HepG2 (cell line): Measurements from ENCODE around the gene SOX5. TPM values are rescaled to one million over a fixed set of nuclear protein-coding genes. Genes with fewer than 3 reads are reported as not detected.

Experiments used
- ATAC-seq: fragments of 200-7000 bp; cut with Tn5 transposase; 3 replicates; pipeline ENCODE4 v1.9.1; 2020; ENCODE audit warnings: mild to moderate bottlenecking, moderate library complexity
- BruUV-seq: library from RNA; stranded (reverse); fragments of 400-500 nt; replicated peaks from 2 replicates; lab custom pipeline; 2021; lab: Mats Ljungman, UMichigan
- CTCF ChIA-PET: fragments of 300-600 bp; formaldehyde crosslinking; extraction: SDS; loops from one replicate; lab custom pipeline; 2021; ENCODE audit warnings: low total read pairs, inconsistent platforms, low intra/inter-chr PET ratio; lab: Yijun Ruan, JAX
- POLR2A ChIA-PET: fragments of 350-600 bp; sonication (Branson Sonifier 250); formaldehyde crosslinking; loops from one replicate; lab custom pipeline; 2020; ENCODE audit warnings: antibody characterized with exemption, inconsistent platforms; lab: Yijun Ruan, JAX
- DNase-seq: peaks from one replicate; pipeline ENCODE4 v3.0.0-alpha.2; 2015; ENCODE audit warnings: low spot score
- FAIRE-seq: peaks from 3 replicates; lab custom pipeline; 2011; peaks lifted over from hg19 to GRCh38; lab: Jason Lieb, UNC
- H2AFZ ChIP-seq: one replicate; pipeline ENCODE4 v1.6.1; 2011; ENCODE audit warnings: low read length, inconsistent platforms
- H3K27ac ChIP-seq: fragments of 300-600 bp; 3 replicates; pipeline ENCODE4 v1.8.0; 2011; ENCODE audit warnings: mixed run types, mild to moderate bottlenecking, mixed read lengths, low read length, inconsistent platforms; ENCODE audit not compliant: insufficient read depth; ENCODE audit errors: extremely low read length
- H3K27me3 ChIP-seq, 2 experiments: fragments of 200-600 bp in 1 of 2; 2 replicates in 1 of 2; 3 replicates in 1 of 2; pipeline versions ENCODE4 v1.6.0 to v1.8.0; 2011; ENCODE audit warnings: low read length in 2 of 2, mild to moderate bottlenecking in 2 of 2, moderate library complexity in 2 of 2, inconsistent platforms in 1 of 2; ENCODE audit not compliant: insufficient read depth in 2 of 2, control insufficient read depth in 1 of 2
- H3K36me3 ChIP-seq, 2 experiments: fragments of 200-600 bp in 1 of 2; replicated peaks in 1 of 2; 2 replicates in 1 of 2; 3 replicates in 1 of 2; pipeline versions ENCODE4 v1.5.1 to v1.8.0; 2011; ENCODE audit warnings: low read length in 2 of 2, inconsistent platforms in 1 of 2; ENCODE audit not compliant: insufficient read depth in 2 of 2, control insufficient read depth in 1 of 2
- H3K4me1 ChIP-seq: 2 replicates; pipeline ENCODE4 v1.5.1; 2012; ENCODE audit warnings: low read length, inconsistent platforms; ENCODE audit not compliant: insufficient read depth
- H3K4me2 ChIP-seq: 2 replicates; pipeline ENCODE4 v1.6.0; 2011; ENCODE audit warnings: low read depth, low read length, inconsistent platforms
- H3K4me3 ChIP-seq, 3 experiments: fragments of 200-600 bp in 1 of 3; sonication (generic), shearing (Covaris generic) in 1 of 3; replicated peaks in 1 of 3; 2 replicates each; pipeline ENCODE4 v1.5.1; 2011 to 2016; ENCODE audit warnings: low read length in 3 of 3, inconsistent platforms in 2 of 3, low read depth in 2 of 3, mild to moderate bottlenecking in 2 of 3, control low read depth in 1 of 3, mixed read lengths in 1 of 3; ENCODE audit not compliant: insufficient read depth in 1 of 3
- H3K79me2 ChIP-seq: one replicate; pipeline ENCODE4 v1.6.1; 2011; ENCODE audit warnings: low read length, inconsistent platforms; ENCODE audit not compliant: insufficient read depth
- H3K9ac ChIP-seq: 2 replicates; pipeline ENCODE4 v1.6.0; 2011; ENCODE audit warnings: mild to moderate bottlenecking, low read depth, low read length, inconsistent platforms; ENCODE audit not compliant: insufficient read depth
- H3K9me3 ChIP-seq: 2 replicates; pipeline ENCODE4 v1.5.1; 2012; ENCODE audit warnings: mild to moderate bottlenecking, low read length
- H4K20me1 ChIP-seq: 2 replicates; pipeline ENCODE4 v1.6.0; 2011; ENCODE audit warnings: inconsistent platforms, mild to moderate bottlenecking, low read length, moderate library complexity; ENCODE audit not compliant: insufficient read depth
- IKZF4 ChIP-seq: sonication (generic); formaldehyde crosslinking; IDR thresholded peaks from 2 replicates; pipeline ENCODE4 v1.5.1; 2020; ENCODE audit warnings: borderline replicate concordance, mild to moderate bottlenecking, low read depth, missing genetic modification reagents; ENCODE audit errors: not compliant biosample characterization
- RAD21 ChIP-seq: fragments of 450-650 bp; formaldehyde crosslinking; IDR thresholded peaks from 2 replicates; pipeline ENCODE4 v1.5.0; 2020; ENCODE audit warnings: mild to moderate bottlenecking
- ZNF121 ChIP-seq: sonication (generic); formaldehyde crosslinking; IDR thresholded peaks from 2 replicates; pipeline ENCODE4 v1.5.0; 2020; ENCODE audit warnings: mild to moderate bottlenecking, missing genetic modification reagents
- ZNF136 ChIP-seq: sonication (generic); formaldehyde crosslinking; IDR thresholded peaks from 2 replicates; pipeline ENCODE4 v1.8.1; 2022; ENCODE audit warnings: low read depth, mild to moderate bottlenecking, moderate library complexity, missing genetic modification reagents
- ZSCAN12 ChIP-seq: sonication (generic); formaldehyde crosslinking; IDR thresholded peaks from 2 replicates; pipeline ENCODE4 v1.9.0; 2021; ENCODE audit warnings: mild to moderate bottlenecking, missing genetic modification reagents
- WGBS: methylation state at CpG from one replicate; pipeline ENCODE4 v1.1.6; 2017; ENCODE audit warnings: low lambda C conversion rate; 5-methylcytosine and 5-hydroxymethylcytosine counted together
- in situ Hi-C: cut with HindIII; loops from 2 replicates; pipeline ENCODE4 v1.10.0; 2017; ENCODE audit warnings: low pct_unique_long_range_greater_than_20kb; ENCODE audit not compliant: extremely low pct_ligation_motif_present
- intact Hi-C: fragments of 100-400 bp; cut with micrococcal nuclease; formaldehyde crosslinking; loops from one replicate; pipeline ENCODE4 v1.10.0; 2022; ENCODE audit not compliant: unreplicated experiment
- polyA plus RNA-seq, 8 experiments: library from polyadenylated mRNA; depleted of rRNA in 3 of 8; stranded (reverse) in 7 of 8; unstranded in 1 of 8; fragments of >200 nt; fragmentation: Illumina TruSeq in 4 of 8; extraction: Trizol in 4 of 8; gene quantifications; 2 replicates each; pipeline versions ENCODE4 v1.2.1 to v1.2.3, GENCODE V29; 2011 to 2016; ENCODE audit warnings: low read depth in 4 of 8, missing spikeins in 1 of 8, mixed read lengths in 1 of 8; ENCODE audit not compliant: insufficient read depth in 1 of 8
- total RNA-seq, 5 experiments: library from RNA; depleted of rRNA; stranded (reverse); fragments of >200 nt; fragmentation: Illumina TruSeq; extraction: Trizol; gene quantifications; 2 replicates each; pipeline ENCODE4 v1.2.3, GENCODE V29; 2016; ENCODE audit warnings: low read depth in 1 of 5

Gene SOX5
- total and polyA plus RNA-seq, 2 of the 13 experiments (the other 11 are each of a cell fraction or from before 2014, with no cell fraction given): 18.5 to 76.4 TPM

DNA sequence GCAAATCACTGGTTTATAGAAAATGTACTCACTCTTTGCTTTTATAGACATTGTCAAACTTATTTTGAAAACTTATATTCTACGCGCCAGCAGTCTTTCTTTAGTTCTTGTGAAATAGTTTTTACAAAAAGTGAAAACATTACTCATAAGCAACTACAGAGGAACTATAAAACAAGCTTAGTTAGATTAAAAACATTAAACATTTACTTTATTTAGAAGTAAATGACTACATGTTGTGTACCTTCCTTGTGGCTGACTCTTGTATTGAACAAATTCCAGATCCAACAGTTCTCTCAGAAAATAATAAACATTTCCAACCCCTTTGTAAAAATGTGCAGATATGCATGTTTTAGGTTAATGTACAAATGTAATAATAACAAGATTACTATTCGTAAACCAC lies 198.5 kb downstream of the SOX5 start (continued):
- TF ChIP-seq IKZF4 (CRISPR knock-in tag): no peak

- H3K79me2 ChIP-seq: no peaks in the 10 kb centered on the region
- no peak overlapping the region for H3K4me3 ChIP-seq
- H3K9ac ChIP-seq: no peak overlapping the region
- H3K9me3 ChIP-seq: no peaks in the 10 kb centered on the region
- CTCF ChIA-PET: no interaction called here
- FAIRE-seq (no peak), ATAC-seq (no peak), DNase-seq (no peak)
- H3K27ac ChIP-seq: no peak overlapping the region
- in situ Hi-C loops: no loop called here
- no peak for TF ChIP-seq ZNF136 (CRISPR knock-in tag)
- TF ChIP-seq ZSCAN12: no peak
- WGBS: 97% methylated on average over 3 of the region's 3 CpGs
- POLR2A ChIA-PET: no interaction called here
- H3K36me3 ChIP-seq: peaks cover 9 to 40% of the 10 kb centered on the region in 2 experiments
- intact Hi-C loops: no loop called here
- BruUV-seq: no TSS peak
- H3K4me1 ChIP-seq: no peaks in the 10 kb centered on the region
- no peak overlapping the region for H2AFZ ChIP-seq
- no peaks in the 10 kb centered on the region for H4K20me1 ChIP-seq
- no peaks in the 10 kb centered on the region for H3K27me3 ChIP-seq
- no peak overlapping the region for H3K4me2 ChIP-seq
These were observed 204.8 kb downstream of the SOX5 start for GRCh38 chr12:23744696-23745095.

DNA sequence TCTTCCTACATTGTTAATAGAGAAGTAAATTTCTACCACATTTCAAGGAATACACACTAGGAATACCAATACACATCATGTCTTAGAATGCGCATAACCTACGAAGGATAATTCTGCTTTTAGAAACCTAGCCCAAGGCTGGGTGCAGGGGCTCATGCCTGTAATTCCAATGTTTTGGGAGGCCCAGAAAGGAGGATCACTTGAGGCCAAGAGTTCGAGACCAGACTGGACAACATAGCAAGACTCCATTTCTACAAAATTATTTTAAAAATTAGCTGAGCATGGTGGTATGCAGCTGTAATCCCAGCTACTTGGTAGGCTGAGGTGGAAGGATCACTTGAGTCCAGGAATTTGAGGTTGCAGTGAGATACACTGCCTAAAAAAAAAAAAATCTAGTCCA lies 206.9 kb downstream of the SOX5 start:
- CTCF ChIA-PET: no interaction called here
- ATAC-seq: no peak
- no peak overlapping the region for H3K4me2 ChIP-seq
- no peak overlapping the region for H2AFZ ChIP-seq
- no peak overlapping the region for H3K4me3 ChIP-seq
- no peaks in the 10 kb centered on the region for H3K79me2 ChIP-seq
- H3K4me1 ChIP-seq: no peaks in the 10 kb centered on the region
- DNase-seq: no peak
- H3K9ac ChIP-seq: no peak overlapping the region
- TF ChIP-seq ZNF121 (CRISPR knock-in tag) (peak; percentile 59), RAD21 (CRISPR knock-in tag) (no peak)
- no peak overlapping the region for H3K27ac ChIP-seq
- H3K9me3 ChIP-seq: no peaks in the 10 kb centered on the region
- no peak for FAIRE-seq
- in situ Hi-C loops (no loop called here), intact Hi-C loops (no loop called here)
- POLR2A ChIA-PET: no interaction called here
- BruUV-seq: no TSS peak
- 96% methylated on average over 3 of the region's 3 CpGs for WGBS
- no peaks in the 10 kb centered on the region for H3K27me3 ChIP-seq
- peaks cover 13 to 50% of the 10 kb centered on the region in 2 experiments for H3K36me3 ChIP-seq
- H4K20me1 ChIP-seq: no peaks in the 10 kb centered on the region
